Heart left ventricle (tissue), 13 donors: ENCODE data around the gene CTU1.
A peak's percentile ranks its signal among the peaks of the same experiment; 100 is the strongest.

Source experiments
- CTCF ChIP-seq, 12 donors: fragments of 200-600 bp; sonication (generic) in 4 of 12; IDR thresholded peaks; one replicate each; pipeline versions ENCODE4 v1.5.0 to v1.8.0; 2018 to 2022; ENCODE audit warnings: antibody characterized with exemption in 12 of 12, mild to moderate bottlenecking in 5 of 12
- POLR2A ChIP-seq, 2 donors: fragments of 450-650 bp; IDR thresholded peaks; one replicate each; pipeline ENCODE4 v1.6.1; 2017; ENCODE audit warnings: antibody characterized with exemption in 2 of 2, mild to moderate bottlenecking in 2 of 2, moderate library complexity in 2 of 2
- donor health status: ischemic (EF 13 %, LVEDD 7.1; RV severe dilation, severe dysfunction).
- donor health status: DM: no; HTN: yes; CAD: no.
- donor health status: DM: no; HTN: no; CAD: no.
- donor health status: ischemic (EF 25% LVEDD 6.9; RV normal size, moderate dysfunction).
- donor health status: ischemic (EF 25% LVEDD 5.7; RV mildly dilated, moderate dysfunction).
- donor health status: ischemic (EF 35%, LVEDD 5.7; RV mildly dilated, moderate dysfunction).
- donor health status: nonischemic (EF 11% LVEDD 7.7; RV severe dilation, severe dysfunction).
- donor health status: DM: yes; HTN: yes; CAD: no.
- donor health status: PGD.
- donor health status: ischemic (EF 29% LVEDD 5.4; RV normal size, mild dysfunction).
- donor health status: nonischemic (EF 23%, LVEDD 6.1; RV moderate dilation, normal function).

DNA sequence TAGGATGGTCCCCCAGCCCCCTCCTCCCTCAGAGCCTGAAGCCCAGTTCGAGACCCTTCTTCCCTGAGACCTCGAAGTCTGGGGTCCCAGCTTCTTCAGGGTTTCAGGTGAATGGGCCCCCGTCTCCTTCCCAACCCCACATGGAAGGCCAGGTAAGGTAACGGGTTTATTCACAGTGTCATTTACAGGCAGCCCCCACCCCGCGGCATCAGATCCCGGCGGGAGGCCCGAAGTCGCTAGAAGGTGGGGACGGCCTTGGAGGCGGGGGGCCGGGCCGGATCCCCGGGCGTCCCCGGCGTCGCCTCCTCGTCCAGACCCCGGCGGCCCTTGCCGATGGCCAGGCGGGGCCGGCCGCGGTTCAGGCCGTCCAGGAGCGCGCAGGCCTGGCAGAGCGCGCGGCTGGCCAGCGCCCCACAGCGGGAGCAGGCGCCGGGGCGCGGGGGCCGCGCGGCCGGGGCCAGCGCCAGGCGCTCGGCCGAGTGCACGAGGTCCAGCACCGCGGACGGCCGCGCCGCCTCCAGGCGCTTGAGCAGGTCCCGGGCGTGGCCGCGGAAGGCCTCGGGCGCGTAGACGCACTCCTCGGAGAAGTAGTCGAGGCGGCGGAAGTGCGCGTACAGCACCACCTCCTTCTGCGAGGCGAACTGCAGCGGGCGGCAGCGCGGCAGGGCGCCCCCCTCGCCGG lies 9.7 kb downstream of the CTU1 start:
- TF ChIP-seq CTCF (IDR thresholded peaks at IDR 0.05) (peak in 4 of 12 donors; percentile 16 to 28 (median 24)), POLR2A (IDR thresholded peaks at IDR 0.05) (no peak)
